NCI-H2029 (cell line): Measurements from ENCODE around the gene FAM24B.
"Not testable (repeated sequence)": the region's sequence is repeated elsewhere in the genome, so short reads cannot be mapped to it uniquely, and the experiment has no call there.

Source experiments
- DNase-seq: peaks from one replicate; lab custom pipeline; 2025; lab: John Stamatoyannopoulos, UW

Gene FAM24B

GRCh38 chr10:122879339-122880273 is at the start of gene FAM24B:
Gene FAM24B (minus strand): TSS chr10:122879581. CDS start chr10:122850515, 29,066 bp downstream.
- DNase-seq = peak; percentile 88

- no peak for DNase-seq
Observed at GRCh38 chr10:122915700-122916099, 36.3 kb upstream of the FAM24B start.

GRCh38 chr10:122911889-122912484 is 32.6 kb upstream of the FAM24B start:
- no peak for DNase-seq

GRCh38 chr10:122910310-122910709 is 30.9 kb upstream of the FAM24B start, which contains the start of gene FAM24A:
Gene FAM24A (plus strand): TSS chr10:122910610. CDS start chr10:122911635, 1,025 bp downstream.
- no peak for DNase-seq

- DNase-seq = not testable (repeated sequence)
Observed at GRCh38 chr10:122903861-122904260, 24.5 kb upstream of the FAM24B start.

- no peak for DNase-seq
Observed at GRCh38 chr10:122894261-122894944, 15.0 kb upstream of the FAM24B start.

GRCh38 chr10:122884166-122884565 is 4.8 kb upstream of the FAM24B start:
- DNase-seq = no peak

- DNase-seq = no peak
Observed at GRCh38 chr10:122882766-122883165, 3.4 kb upstream of the FAM24B start.

GRCh38 chr10:122878799-122879338 is 512 bp downstream of the FAM24B start:
- no peak for DNase-seq

- no peak for DNase-seq
Observed at GRCh38 chr10:122877264-122877663, 2.1 kb downstream of the FAM24B start.

- no peak for DNase-seq
Observed at GRCh38 chr10:122876467-122876855, 2.9 kb downstream of the FAM24B start.

- DNase-seq = no peak
Observed at GRCh38 chr10:122875843-122876466, 3.4 kb downstream of the FAM24B start.

- not testable (repeated sequence) for DNase-seq
Observed at GRCh38 chr10:122871947-122872346, 7.4 kb downstream of the FAM24B start.

- DNase-seq = not testable (repeated sequence)
Observed at GRCh38 chr10:122868768-122869167, 10.6 kb downstream of the FAM24B start.

- DNase-seq = not testable (repeated sequence)
Observed at GRCh38 chr10:122866757-122867482, 12.5 kb downstream of the FAM24B start.

- DNase-seq = no peak
Observed at GRCh38 chr10:122864901-122865300, 14.5 kb downstream of the FAM24B start.

- DNase-seq = no peak
Observed at GRCh38 chr10:122864194-122864592, 15.2 kb downstream of the FAM24B start.

- no peak for DNase-seq
Observed at GRCh38 chr10:122863216-122864193, 15.9 kb downstream of the FAM24B start.

- DNase-seq = no peak
Observed at GRCh38 chr10:122861711-122862161, 17.6 kb downstream of the FAM24B start.

- no peak for DNase-seq
Observed at GRCh38 chr10:122859527-122859926, 19.9 kb downstream of the FAM24B start.
